ENCODE data around the gene MSH4. TPM values are rescaled to one million over a fixed set of nuclear protein-coding genes. Genes with fewer than 3 reads are reported as not detected.
"Not testable (repeated sequence)": the region's sequence is repeated elsewhere in the genome, so short reads cannot be mapped to it uniquely, and the experiment has no call there.

MSH4 gene
- total RNA-seq, 1 experiment from 2014 or later, result not detected

GRCh38 chr1:75932304-75932703 is 135.6 kb downstream of the MSH4 start, which contains the start of gene ASB17:
TSS of gene ASB17 (minus strand) at chr1:75932404. CDS start at chr1:75932291, 113 bp downstream.
- DNase-seq (ENCODE audit: low read depth), result no peak

GRCh38 chr1:75937034-75937433 is 140.4 kb downstream of the MSH4 start:
- DNase-seq (ENCODE audit: low read depth), result peak; percentile 8

- not testable (repeated sequence) for DNase-seq (ENCODE audit: low read depth)
Measured at GRCh38 chr1:75943037-75943436, 146.4 kb downstream of the MSH4 start.

GRCh38 chr1:75950176-75950575 is 153.5 kb downstream of the MSH4 start:
- DNase-seq (ENCODE audit: low read depth), result no peak

GRCh38 chr1:75952016-75952415 is 155.3 kb downstream of the MSH4 start:
- DNase-seq (ENCODE audit: low read depth), result no peak

- DNase-seq (ENCODE audit: low read depth), result no peak
Measured at GRCh38 chr1:75953461-75953860, 156.8 kb downstream of the MSH4 start.

GRCh38 chr1:75954586-75954985 is 157.9 kb downstream of the MSH4 start:
- no peak for DNase-seq (ENCODE audit: low read depth)

Other genes starting within 250 kb of the MSH4 start
- gene SLC44A5, start 185.8 kb upstream of the MSH4 start, total RNA-seq (2014; rRNA removed), result 0.11 TPM in 1 of 2 replicates, not detected in the other
- gene ACADM, start 72.2 kb upstream of the MSH4 start, total RNA-seq (2014; rRNA removed), result 38.8 and 39.7 TPM in 2 replicates
- 90.5 and 92.2 TPM in 2 replicates for gene RABGGTB, start 10.6 kb upstream of the MSH4 start, total RNA-seq (2014; rRNA removed)
- not detected in 2 replicates for gene ASB17, start 135.5 kb downstream of the MSH4 start, total RNA-seq (2014; rRNA removed)

Data from LHCN-M2 (cell line).